Lower leg skin (tissue), 3 donors: ENCODE measurements around the gene SLC22A7.

Source experiments
- CTCF ChIP-seq, 3 donors: fragments of 450-650 bp; IDR thresholded peaks; one replicate each; pipeline ENCODE4 v1.5.1; 2016; ENCODE audit warnings: antibody characterized with exemption in 3 of 3, mild to moderate bottlenecking in 3 of 3, moderate library complexity in 2 of 3
- POLR2A ChIP-seq, 2 donors: fragments of 450-650 bp; IDR thresholded peaks; one replicate each; pipeline ENCODE4 v1.6.1; 2016 to 2017; ENCODE audit warnings: antibody characterized with exemption in 2 of 2, mild to moderate bottlenecking in 1 of 2, moderate library complexity in 1 of 2

- TF ChIP-seq CTCF (IDR thresholded peaks at IDR 0.05): no peak
- no peak for TF ChIP-seq POLR2A (IDR thresholded peaks at IDR 0.05)
Observed at GRCh38 chr6:43250992-43251373, 47.1 kb upstream of the SLC22A7 start.
